WTC11 (cell line): ENCODE results near the gene RCVRN. TPM values are rescaled to one million over a fixed set of nuclear protein-coding genes. Genes with fewer than 3 reads are reported as not detected.

Experiments used
- ATAC-seq: fragments of 200-7000 bp; cut with Tn5 transposase; 2 replicates; pipeline ENCODE4 v1.10.0; 2021; ENCODE audit warnings: mild to moderate bottlenecking, moderate library complexity
- CTCF ChIA-PET: fragments of 300-600 bp; sonication (Branson Sonifier 250); formaldehyde crosslinking; loops from one replicate; lab custom pipeline; 2021; ENCODE audit warnings: antibody characterized with exemption; lab: Charles Lee
- POLR2A ChIA-PET: fragments of 350-600 bp; sonication (Branson Sonifier 250); formaldehyde crosslinking; loops from one replicate; lab custom pipeline; 2021; ENCODE audit warnings: antibody characterized with exemption; lab: Charles Lee
- DNase-seq: peaks from one replicate; pipeline ENCODE4 v3.0.0; 2021; ENCODE audit warnings: low spot score
- H3K27ac Mint-ChIP-seq: 2 replicates; pipeline ENCODE4 v1.8.0; 2021; ENCODE audit warnings: mixed read lengths
- H3K27me3 Mint-ChIP-seq: 2 replicates; pipeline ENCODE4 v1.8.0; 2021; ENCODE audit warnings: low read depth, mild to moderate bottlenecking, moderate library complexity, mixed read lengths
- H3K36me3 Mint-ChIP-seq: 2 replicates; pipeline ENCODE4 v1.8.0; 2021; ENCODE audit warnings: mixed read lengths
- H3K4me1 Mint-ChIP-seq: 2 replicates; pipeline ENCODE4 v1.8.0; 2022; ENCODE audit warnings: mixed read lengths
- H3K4me3 Mint-ChIP-seq: 2 replicates; pipeline ENCODE4 v1.8.0; 2021; ENCODE audit warnings: mild to moderate bottlenecking, moderate library complexity, mixed read lengths
- H3K9me3 Mint-ChIP-seq: 2 replicates; pipeline ENCODE4 v1.8.0; 2021; ENCODE audit warnings: mixed read lengths
- CTCF ChIP-seq: fragments of 200-600 bp; IDR thresholded peaks from 2 replicates; pipeline ENCODE4 v1.8.0; 2022; ENCODE audit warnings: antibody characterized with exemption
- ELF4 ChIP-seq: sonication (generic); formaldehyde crosslinking; IDR thresholded peaks from 2 replicates; pipeline ENCODE4 v1.8.1; 2022; ENCODE audit warnings: low read depth, mild to moderate bottlenecking, moderate library complexity, missing genetic modification reagents
- EMX1 ChIP-seq: fragments of 250-450 bp; sonication (Bioruptor Pico); IDR thresholded peaks from 2 replicates; pipeline ENCODE4 v1.8.0; 2021; ENCODE audit warnings: mild to moderate bottlenecking
- FOXJ3 ChIP-seq: sonication (generic); formaldehyde crosslinking; IDR thresholded peaks from 2 replicates; pipeline ENCODE4 v1.9.0; 2021; ENCODE audit warnings: missing genetic modification reagents, mild to moderate bottlenecking, borderline replicate concordance
- FOXP4 ChIP-seq: sonication (generic); formaldehyde crosslinking; IDR thresholded peaks from 2 replicates; pipeline ENCODE4 v1.8.0; 2022; ENCODE audit warnings: mild to moderate bottlenecking, missing genetic modification reagents
- IRF2 ChIP-seq: sonication (generic); formaldehyde crosslinking; IDR thresholded peaks from 2 replicates; pipeline ENCODE4 v1.8.0; 2022; ENCODE audit warnings: low read depth, missing genetic modification reagents, borderline replicate concordance
- MLX ChIP-seq: sonication (generic); formaldehyde crosslinking; IDR thresholded peaks from 2 replicates; pipeline ENCODE4 v1.8.1; 2023; ENCODE audit warnings: mild to moderate bottlenecking, missing genetic modification reagents, moderate library complexity
- MXD4 ChIP-seq: fragments of 250-450 bp; sonication (Bioruptor Pico); IDR thresholded peaks from 2 replicates; pipeline ENCODE4 v1.8.0; 2021; ENCODE audit warnings: mild to moderate bottlenecking, moderate library complexity, borderline replicate concordance
- NFYB ChIP-seq: sonication (generic); formaldehyde crosslinking; conservative IDR thresholded peaks from 2 replicates; pipeline ENCODE4 v1.8.0; 2022; ENCODE audit warnings: low read depth, missing genetic modification reagents
- NR2C2 ChIP-seq: sonication (generic); formaldehyde crosslinking; IDR thresholded peaks from 2 replicates; pipeline ENCODE4 v1.8.0; 2022; ENCODE audit warnings: mild to moderate bottlenecking, missing genetic modification reagents
- OVOL2 ChIP-seq: fragments of 250-450 bp; sonication (Bioruptor Pico); IDR thresholded peaks from 2 replicates; pipeline ENCODE4 v1.9.0; 2021; ENCODE audit warnings: mild to moderate bottlenecking, borderline replicate concordance
- PRDM15 ChIP-seq: sonication (generic); formaldehyde crosslinking; IDR thresholded peaks from 2 replicates; pipeline ENCODE4 v1.8.0; 2022; ENCODE audit warnings: missing genetic modification reagents
- SMAD4 ChIP-seq: sonication (generic); formaldehyde crosslinking; IDR thresholded peaks from 2 replicates; pipeline ENCODE4 v1.8.0; 2022; ENCODE audit warnings: mild to moderate bottlenecking, missing genetic modification reagents
- SP1 ChIP-seq: sonication (generic); formaldehyde crosslinking; conservative IDR thresholded peaks from 2 replicates; pipeline ENCODE4 v1.8.1; 2022; ENCODE audit warnings: missing genetic modification reagents
- STAT6 ChIP-seq: sonication (generic); formaldehyde crosslinking; conservative IDR thresholded peaks from 2 replicates; pipeline ENCODE4 v1.8.1; 2023; ENCODE audit warnings: mild to moderate bottlenecking, low read depth, missing genetic modification reagents, moderate library complexity
- TEAD4 ChIP-seq: sonication (generic); formaldehyde crosslinking; IDR thresholded peaks from 2 replicates; pipeline ENCODE4 v1.8.0; 2022; ENCODE audit warnings: mild to moderate bottlenecking, missing genetic modification reagents
- ZNF121 ChIP-seq: sonication (generic); formaldehyde crosslinking; IDR thresholded peaks from 2 replicates; pipeline ENCODE4 v1.8.0; 2023; ENCODE audit warnings: missing genetic modification reagents
- ZNF138 ChIP-seq: sonication (generic); formaldehyde crosslinking; conservative IDR thresholded peaks from 2 replicates; pipeline ENCODE4 v1.8.1; 2022; ENCODE audit warnings: mild to moderate bottlenecking, moderate library complexity, missing genetic modification reagents
- ZNF263 ChIP-seq: sonication (generic); formaldehyde crosslinking; IDR thresholded peaks from 2 replicates; pipeline ENCODE4 v1.8.1; 2022; ENCODE audit warnings: low read depth, mild to moderate bottlenecking, moderate library complexity, missing genetic modification reagents
- ZNF281 ChIP-seq: sonication (generic); formaldehyde crosslinking; IDR thresholded peaks from 2 replicates; pipeline ENCODE4 v1.8.0; 2023; ENCODE audit warnings: mild to moderate bottlenecking, missing genetic modification reagents
- ZNF416 ChIP-seq: fragments of 250-450 bp; sonication (Bioruptor Pico); IDR thresholded peaks from 2 replicates; pipeline ENCODE4 v1.9.0; 2021; ENCODE audit warnings: mild to moderate bottlenecking, inconsistent platforms
- ZSCAN18 ChIP-seq: fragments of 250-450 bp; sonication (Bioruptor Pico); IDR thresholded peaks from 2 replicates; pipeline ENCODE4 v2.1.2; 2022; ENCODE audit warnings: mild to moderate bottlenecking, moderate library complexity
- total RNA-seq: library from RNA; stranded (reverse); gene quantifications from 3 replicates; pipeline ENCODE4 v1.2.3, GENCODE V29; 2021

Gene RCVRN
- total RNA-seq, 1 experiment from 2014 or later: not detected

- no peak for TF ChIP-seq FOXP4 (CRISPR knock-in tag)
- TF ChIP-seq SP1 (CRISPR knock-in tag): no peak
- no peak for TF ChIP-seq ZNF121 (CRISPR knock-in tag)
- no peak for TF ChIP-seq ZSCAN18 (CRISPR knock-in tag)
- no peak for TF ChIP-seq STAT6
- TF ChIP-seq FOXJ3 (CRISPR knock-in tag): no peak
- TF ChIP-seq IRF2 (CRISPR knock-in tag): no peak
- no peak for TF ChIP-seq OVOL2 (CRISPR knock-in tag)
These were observed 46.7 kb upstream of the RCVRN start (continued) for GRCh38 chr17:9951803-9952202.

GRCh38 chr17:9948928-9949327, 43.9 kb upstream of the RCVRN start:
- DNase-seq (no peak), ATAC-seq (no peak)
- no peaks in the 10 kb centered on the region for H3K27me3 Mint-ChIP-seq
- POLR2A ChIA-PET: no interaction called here
- CTCF ChIA-PET: interaction anchor here (1.2 to 2.1 kb wide), 3 partner anchors 20 to 33 kb away, joined by 3 to 8 read pairs (median 6); no protein-coding TSS in a partner anchor
- H3K27ac Mint-ChIP-seq: no peak overlapping the region
- no peaks in the 10 kb centered on the region for H3K9me3 Mint-ChIP-seq
- no peaks in the 10 kb centered on the region for H3K36me3 Mint-ChIP-seq
- H3K4me1 Mint-ChIP-seq: no peaks in the 10 kb centered on the region
- no peak overlapping the region for H3K4me3 Mint-ChIP-seq
- TF ChIP-seq ZNF281: no peak
- TF ChIP-seq SMAD4 (CRISPR knock-in tag): no peak
- no peak for TF ChIP-seq MXD4 (CRISPR knock-in tag)
- TF ChIP-seq NR2C2 (CRISPR knock-in tag): no peak
- no peak for TF ChIP-seq PRDM15 (CRISPR knock-in tag)
- no peak for TF ChIP-seq ZNF416 (CRISPR knock-in tag)
- no peak for TF ChIP-seq ZNF263
- no peak for TF ChIP-seq ELF4 (CRISPR knock-in tag)
- no peak for TF ChIP-seq MLX (CRISPR knock-in tag)
- TF ChIP-seq TEAD4 (CRISPR knock-in tag): no peak
- TF ChIP-seq NFYB (CRISPR knock-in tag): no peak
- no peak for TF ChIP-seq EMX1 (CRISPR knock-in tag)
- no peak for TF ChIP-seq CTCF
- TF ChIP-seq ZNF138 (CRISPR knock-in tag): no peak
